G401.6 (cell line): ENCODE results near the gene CTIF.

Experiments used
- FAIRE-seq: peaks from 2 replicates; lab custom pipeline; 2012; peaks lifted over from hg19 to GRCh38; lab: Jason Lieb, UNC

CTIF gene

DNA sequence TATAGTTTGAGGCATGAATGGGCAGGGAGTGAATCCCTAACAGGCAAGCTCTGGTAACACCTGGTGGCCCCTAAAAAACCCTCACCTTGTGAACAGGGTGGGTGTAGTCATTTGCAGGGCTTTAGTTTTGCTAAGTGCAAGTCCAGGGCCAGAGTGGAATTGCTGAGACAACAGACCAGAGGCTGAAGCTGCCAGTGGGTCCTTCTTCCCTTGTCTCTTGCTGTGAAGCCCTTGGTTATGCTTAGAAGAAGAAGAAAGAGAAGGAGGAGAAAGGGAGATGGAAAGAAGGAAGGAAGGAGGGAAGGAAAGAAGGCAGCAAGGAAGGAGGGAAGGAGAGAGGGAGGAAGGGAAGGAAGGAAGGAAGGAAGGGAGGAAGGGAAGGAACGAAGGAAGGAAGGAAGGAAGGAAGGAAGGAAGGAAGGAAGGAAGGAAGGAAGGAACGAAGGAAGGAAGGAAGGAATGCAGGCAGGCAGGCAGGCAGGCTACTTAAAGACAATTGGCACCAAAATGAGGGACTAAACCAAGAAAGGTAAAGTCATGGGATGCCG lies 366.1 kb downstream of the CTIF start:
- no peak for FAIRE-seq

DNA sequence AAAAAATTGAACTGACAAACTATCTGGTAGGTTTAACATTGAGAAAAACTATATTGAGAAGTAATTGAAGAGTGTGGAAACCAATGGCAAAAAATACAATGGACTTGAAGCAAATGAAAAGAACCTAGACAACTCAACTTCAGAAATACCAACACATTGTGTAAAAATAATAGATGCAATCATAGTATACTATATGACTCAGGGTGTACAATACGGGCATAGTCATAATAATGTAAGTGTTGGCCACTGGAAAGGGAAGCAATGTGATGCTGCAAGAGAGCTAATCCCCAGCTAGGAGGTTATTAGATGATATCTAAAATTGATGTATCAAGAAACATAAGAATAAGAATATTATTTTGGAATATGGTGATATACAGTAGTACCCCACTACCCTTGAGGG lies 366.7 kb downstream of the CTIF start:
- FAIRE-seq, result no peak

DNA sequence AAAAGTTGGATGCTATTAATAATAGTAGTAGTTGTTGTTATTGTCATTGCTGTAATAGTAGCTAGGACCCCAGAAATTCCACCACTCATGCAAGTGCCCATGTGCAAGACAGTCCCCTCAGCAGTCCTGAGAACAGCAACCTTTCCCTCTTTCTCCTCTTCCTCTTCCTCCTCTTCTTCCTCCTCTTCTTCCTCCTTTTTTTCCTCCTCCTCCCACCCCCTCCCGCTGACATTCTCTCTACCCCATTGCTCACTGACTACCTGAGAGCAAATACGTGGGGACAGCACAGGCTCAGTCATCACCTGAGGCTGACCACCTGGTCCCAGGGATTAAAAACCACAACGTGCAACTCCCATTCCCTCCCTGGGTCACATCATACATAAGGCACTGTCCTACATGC lies 370.1 kb downstream of the CTIF start:
- no peak for FAIRE-seq

- no peak for FAIRE-seq
Observed at GRCh38 chr18:48909721-48910120, 370.9 kb downstream of the CTIF start.

- FAIRE-seq, result no peak
Observed at GRCh38 chr18:48910972-48911545, 372.2 kb downstream of the CTIF start.
